AG09319 (cell line): ENCODE results near the gene PRPF31.

Experiments
- DNase-seq: peaks from one replicate; pipeline ENCODE4 v3.0.0-alpha.2; 2010; ENCODE audit warnings: low read depth; ENCODE audit errors: extremely low read depth
- TF ChIP-seq, protein P1 (sequence below): IDR thresholded peaks from 2 replicates; pipeline ENCODE4 v1.5.1; 2011; ENCODE audit warnings: low read depth, mild to moderate bottlenecking, inconsistent platforms, low read length, moderate library complexity

The PRPF31 gene

DNA sequence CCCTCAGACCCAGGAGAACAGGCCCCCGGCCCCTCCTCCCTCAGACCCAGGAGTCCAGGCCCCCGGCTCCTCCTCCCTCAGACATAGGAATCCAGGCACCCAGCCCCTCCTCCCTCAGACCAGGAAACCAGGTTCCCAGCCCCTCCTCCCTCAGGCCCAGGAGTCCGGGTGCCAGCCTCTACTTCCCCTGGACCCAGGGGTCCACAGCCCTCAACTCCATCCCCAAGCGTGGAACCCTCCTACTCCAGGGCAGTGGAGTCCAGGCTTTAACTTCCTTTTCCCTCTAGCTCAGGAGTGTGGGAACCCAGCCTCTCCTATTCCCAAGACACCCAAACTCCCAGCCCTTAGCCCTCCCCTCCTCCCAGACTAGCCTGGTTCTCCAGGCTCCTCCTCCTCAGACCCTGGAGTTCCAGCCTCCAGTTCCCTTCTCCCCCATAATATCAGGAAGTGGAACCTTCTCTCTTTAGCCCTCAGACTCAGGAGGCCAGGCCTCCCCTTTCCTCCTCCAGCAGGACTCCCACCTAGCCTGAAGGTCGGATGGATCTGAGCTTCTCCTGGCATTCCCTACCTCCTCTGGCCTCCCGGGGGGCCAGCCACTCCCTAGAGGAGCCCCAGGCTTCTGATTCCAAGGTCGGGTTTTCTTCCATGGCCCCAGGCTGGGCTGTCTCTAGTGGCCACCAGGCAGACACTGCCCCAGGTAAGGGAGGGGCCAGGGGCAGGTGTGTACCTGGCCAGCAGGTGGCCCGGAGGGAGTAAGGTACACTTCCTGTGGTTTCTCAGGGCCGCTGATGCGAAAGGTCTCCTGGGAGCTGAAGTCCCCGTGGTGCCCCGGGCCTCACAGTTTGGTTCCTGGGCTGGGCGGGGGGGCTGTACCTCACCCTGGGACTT is 57.2 kb downstream of the PRPF31 start, which contains the start of gene TMC4:
Gene TMC4, minus strand, starts transcription at position 690 of the 888 bp plus-strand sequence. Its CDS starts 43 bp downstream, at position 647.
- no peak for DNase-seq
- TF ChIP-seq, protein P1, sequence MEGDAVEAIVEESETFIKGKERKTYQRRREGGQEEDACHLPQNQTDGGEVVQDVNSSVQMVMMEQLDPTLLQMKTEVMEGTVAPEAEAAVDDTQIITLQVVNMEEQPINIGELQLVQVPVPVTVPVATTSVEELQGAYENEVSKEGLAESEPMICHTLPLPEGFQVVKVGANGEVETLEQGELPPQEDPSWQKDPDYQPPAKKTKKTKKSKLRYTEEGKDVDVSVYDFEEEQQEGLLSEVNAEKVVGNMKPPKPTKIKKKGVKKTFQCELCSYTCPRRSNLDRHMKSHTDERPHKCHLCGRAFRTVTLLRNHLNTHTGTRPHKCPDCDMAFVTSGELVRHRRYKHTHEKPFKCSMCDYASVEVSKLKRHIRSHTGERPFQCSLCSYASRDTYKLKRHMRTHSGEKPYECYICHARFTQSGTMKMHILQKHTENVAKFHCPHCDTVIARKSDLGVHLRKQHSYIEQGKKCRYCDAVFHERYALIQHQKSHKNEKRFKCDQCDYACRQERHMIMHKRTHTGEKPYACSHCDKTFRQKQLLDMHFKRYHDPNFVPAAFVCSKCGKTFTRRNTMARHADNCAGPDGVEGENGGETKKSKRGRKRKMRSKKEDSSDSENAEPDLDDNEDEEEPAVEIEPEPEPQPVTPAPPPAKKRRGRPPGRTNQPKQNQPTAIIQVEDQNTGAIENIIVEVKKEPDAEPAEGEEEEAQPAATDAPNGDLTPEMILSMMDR: no peak

DNA sequence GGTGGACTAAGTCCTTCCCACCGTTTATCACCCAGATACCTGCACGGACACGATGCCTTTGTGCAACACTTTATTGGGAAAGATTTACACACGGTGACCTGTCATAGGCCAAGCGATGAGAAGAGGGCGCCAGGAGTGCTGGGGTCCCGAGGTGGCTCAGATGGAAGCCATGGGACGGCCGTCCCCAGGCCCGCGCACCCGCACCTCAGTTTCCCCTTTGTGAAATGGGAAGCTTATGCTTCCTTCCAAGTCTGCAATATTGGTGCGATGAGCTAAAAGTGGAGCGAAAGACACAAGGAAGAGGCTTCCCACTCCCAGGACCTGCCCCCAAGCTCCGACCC is 57.8 kb downstream of the PRPF31 start:
- DNase-seq: no peak
- TF ChIP-seq, protein P1: no peak

DNA sequence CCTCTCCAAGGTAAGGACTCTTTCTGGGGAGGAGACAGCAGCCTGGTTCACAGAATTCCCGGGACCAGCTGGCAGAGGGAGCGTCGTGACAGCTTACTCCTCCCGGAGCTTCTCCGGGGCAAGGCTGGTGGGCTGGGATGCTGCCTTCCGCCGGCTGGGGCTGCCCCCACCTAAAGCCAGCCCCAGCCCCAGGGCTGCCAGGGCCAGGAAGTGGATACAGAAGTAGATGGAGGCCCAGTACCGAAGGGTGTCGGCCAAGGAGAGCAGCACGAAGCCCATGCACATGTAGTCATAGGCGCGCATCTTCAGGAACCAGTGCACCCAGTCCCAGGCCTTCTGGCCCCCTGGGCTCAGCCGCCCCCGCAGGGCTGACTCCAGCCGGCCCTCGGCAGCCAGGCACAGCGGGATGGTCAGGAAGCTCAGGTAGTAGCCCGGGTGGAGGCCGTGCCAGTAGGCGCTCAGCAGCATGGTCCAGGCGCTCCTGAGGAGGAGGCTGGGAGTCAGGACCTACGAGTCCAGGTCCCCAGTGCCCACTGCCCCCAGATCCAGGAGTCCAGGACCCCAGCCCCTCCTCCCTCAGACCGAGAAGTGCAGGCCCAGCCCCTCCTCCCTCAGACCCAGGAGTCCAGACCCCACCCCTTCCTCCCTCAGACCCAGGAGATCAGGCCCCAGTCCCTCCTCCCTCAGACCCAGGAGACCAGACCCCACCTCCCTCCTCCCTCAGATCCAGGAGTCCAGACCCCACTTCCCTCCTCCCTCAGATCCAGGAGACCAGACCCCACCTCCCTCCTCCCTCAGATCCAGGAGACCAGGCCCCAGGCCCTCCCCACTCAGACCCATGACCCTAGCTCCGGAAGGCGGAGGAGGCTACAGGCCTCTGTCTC is 58.6 kb downstream of the PRPF31 start:
- no peak for DNase-seq
- TF ChIP-seq, protein P1: no peak

DNA sequence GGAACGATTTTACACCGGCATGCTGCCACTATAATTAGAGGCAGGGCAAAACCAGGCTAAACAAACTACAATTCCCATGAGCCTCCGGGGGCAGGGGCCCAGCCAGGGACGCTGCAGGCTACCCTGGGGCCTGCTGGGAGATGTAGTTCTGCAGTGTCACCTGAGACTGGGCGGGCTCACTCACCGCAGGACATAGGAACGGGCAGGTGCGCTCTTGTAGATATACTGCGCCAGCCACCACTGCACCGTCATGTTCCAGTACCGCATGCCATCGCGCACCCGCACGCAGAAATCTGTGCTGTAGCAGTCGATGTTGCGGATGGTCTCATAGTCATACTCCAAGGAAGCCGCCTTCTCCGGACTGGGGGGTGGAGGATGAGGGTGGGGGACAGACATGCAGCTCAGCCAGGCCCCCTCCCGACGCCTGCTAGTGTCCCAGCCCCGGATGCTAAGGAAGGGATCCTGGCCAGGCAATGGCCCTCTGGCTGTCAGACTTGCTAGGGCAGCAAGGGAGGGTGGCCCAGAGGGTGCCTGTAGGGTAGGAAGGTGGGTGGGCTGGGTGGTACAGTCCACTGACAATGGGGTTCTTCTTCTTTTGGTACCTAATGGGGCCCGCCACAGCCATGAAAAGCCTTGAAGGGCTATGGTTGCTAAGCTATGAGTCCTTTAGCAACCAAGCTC is 63.2 kb downstream of the PRPF31 start:
- no peak for DNase-seq
- TF ChIP-seq, protein P1: no peak

DNA sequence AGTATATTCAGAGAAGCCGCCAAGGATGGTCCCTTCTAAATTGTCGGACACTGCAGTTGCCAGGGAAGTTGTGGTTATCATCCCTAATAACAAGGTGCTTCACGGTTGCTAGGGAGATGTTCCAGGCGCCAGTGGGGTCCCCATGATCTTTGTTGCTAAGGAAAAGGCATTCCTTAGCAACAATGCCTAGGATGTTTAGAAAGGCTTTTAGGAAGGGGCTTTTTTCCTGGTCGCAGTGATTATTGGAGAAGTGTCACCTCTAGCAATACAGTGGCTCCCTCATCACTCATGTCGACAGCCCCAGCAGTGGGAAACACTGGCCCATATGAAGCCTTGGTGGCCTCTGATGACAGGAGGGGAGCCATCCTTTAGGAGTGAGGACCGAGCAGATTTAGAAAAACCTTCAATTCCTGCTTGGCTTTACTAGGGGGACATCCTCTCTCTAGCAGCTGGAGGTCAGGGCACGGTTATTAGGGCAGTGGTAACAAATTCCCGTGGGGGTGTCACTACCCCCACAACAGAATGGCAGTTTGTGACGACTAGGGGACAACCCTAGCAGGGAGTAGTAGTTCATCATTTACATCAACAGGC is 63.8 kb downstream of the PRPF31 start:
- DNase-seq: no peak

DNA sequence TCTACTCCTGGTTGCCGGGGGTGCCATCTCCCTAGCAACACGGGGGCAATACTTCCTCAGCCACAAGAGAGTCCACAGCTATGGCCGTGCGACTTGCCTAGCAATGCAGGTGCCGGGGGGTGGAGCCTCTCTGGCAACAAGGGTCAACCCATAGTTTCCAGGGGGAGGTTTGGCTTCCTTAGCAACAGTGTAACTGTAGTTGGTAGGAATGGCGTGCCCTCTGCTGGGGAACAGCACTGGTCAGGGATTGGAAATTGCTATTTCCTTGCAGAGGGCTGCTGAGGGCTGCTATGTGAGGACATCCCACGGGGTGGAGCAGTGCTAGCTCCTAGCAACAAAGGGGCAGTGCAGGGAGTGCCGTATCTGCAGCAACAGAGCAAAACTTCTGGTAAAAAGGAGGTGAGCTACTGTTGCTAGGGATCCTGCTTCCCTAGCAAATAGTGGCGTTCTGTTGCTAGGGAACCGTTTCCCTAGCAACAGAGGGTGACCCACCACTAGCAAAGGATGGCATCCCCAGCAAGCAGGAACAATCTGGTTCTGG is 64.4 kb downstream of the PRPF31 start:
- TF ChIP-seq, protein P1: peak; percentile 5
- DNase-seq: no peak

More for the DNA sequence above, 63.8 kb downstream of the PRPF31 start:
- TF ChIP-seq, protein P1: no peak
